Tibial nerve (tissue), 4 donors: Measurements from ENCODE around the gene TMEM212. TPM values are rescaled to one million over a fixed set of nuclear protein-coding genes. Genes with fewer than 3 reads are reported as not detected.

Experiments used
- DNase-seq, 2 donors: peaks; one replicate each; pipeline ENCODE4 v3.0.0-alpha.2; 2019; ENCODE audit warnings: low spot score in 2 of 2
- H3K27ac ChIP-seq, 4 donors: fragments of 200-600 bp; sonication (generic) in 3 of 4; one replicate each; pipeline ENCODE4 v1.5.1; 2017 to 2019; ENCODE audit warnings: mild to moderate bottlenecking in 1 of 4
- H3K27me3 ChIP-seq, 2 donors: fragments of 200-600 bp; sonication (generic) in 1 of 2; one replicate each; pipeline versions ENCODE4 v1.5.1 to v1.6.0; 2017 to 2019
- H3K36me3 ChIP-seq, 3 donors: fragments of 200-600 bp; sonication (generic); one replicate each; pipeline ENCODE4 v1.5.1; 2018 to 2019
- H3K4me1 ChIP-seq, 4 donors: fragments of 200-600 bp; sonication (generic) in 3 of 4; one replicate each; pipeline ENCODE4 v1.5.1; 2017 to 2019
- H3K4me3 ChIP-seq, 4 donors: fragments of 200-600 bp; sonication (generic) in 3 of 4; one replicate each; pipeline ENCODE4 v1.5.1; 2017 to 2019; ENCODE audit warnings: mild to moderate bottlenecking in 1 of 4, moderate library complexity in 1 of 4
- H3K9me3 ChIP-seq, 4 donors: fragments of 200-600 bp; sonication (generic) in 3 of 4; one replicate each; pipeline ENCODE4 v1.5.1; 2017 to 2019
- EP300 ChIP-seq, 2 donors: sonication (generic); formaldehyde crosslinking; IDR thresholded peaks; one replicate each; pipeline ENCODE4 v1.6.1; 2017; ENCODE audit warnings: antibody characterized with exemption in 2 of 2, mild to moderate bottlenecking in 1 of 2
- POLR2A ChIP-seq, 2 donors: fragments of 450-650 bp; IDR thresholded peaks; one replicate each; pipeline ENCODE4 v1.6.1; 2017; ENCODE audit warnings: antibody characterized with exemption in 2 of 2, mild to moderate bottlenecking in 2 of 2, moderate library complexity in 2 of 2
- WGBS, 2 donors: methylation state at CpG; one replicate each; pipeline ENCODE4 v1.1.5; 2018; 5-methylcytosine and 5-hydroxymethylcytosine counted together
- total RNA-seq, 4 donors: library from RNA; depleted of rRNA; stranded (reverse); fragments of >200 nt; gene quantifications; one replicate each; pipeline ENCODE4 v1.1.0, GENCODE V29; 2016
- TF ChIP-seq, protein P1 (sequence below), 5 experiments: fragments of 200-600 bp in 3 of 5; fragments of 450-650 bp in 2 of 5; sonication (generic) in 3 of 5; IDR thresholded peaks; one replicate each; pipeline ENCODE4 v1.5.1; 2016 to 2019; ENCODE audit warnings: antibody characterized with exemption in 5 of 5, mild to moderate bottlenecking in 3 of 5, moderate library complexity in 2 of 5

TMEM212 gene
- total RNA-seq, 4 donors from 2014 or later, result not detected

DNA sequence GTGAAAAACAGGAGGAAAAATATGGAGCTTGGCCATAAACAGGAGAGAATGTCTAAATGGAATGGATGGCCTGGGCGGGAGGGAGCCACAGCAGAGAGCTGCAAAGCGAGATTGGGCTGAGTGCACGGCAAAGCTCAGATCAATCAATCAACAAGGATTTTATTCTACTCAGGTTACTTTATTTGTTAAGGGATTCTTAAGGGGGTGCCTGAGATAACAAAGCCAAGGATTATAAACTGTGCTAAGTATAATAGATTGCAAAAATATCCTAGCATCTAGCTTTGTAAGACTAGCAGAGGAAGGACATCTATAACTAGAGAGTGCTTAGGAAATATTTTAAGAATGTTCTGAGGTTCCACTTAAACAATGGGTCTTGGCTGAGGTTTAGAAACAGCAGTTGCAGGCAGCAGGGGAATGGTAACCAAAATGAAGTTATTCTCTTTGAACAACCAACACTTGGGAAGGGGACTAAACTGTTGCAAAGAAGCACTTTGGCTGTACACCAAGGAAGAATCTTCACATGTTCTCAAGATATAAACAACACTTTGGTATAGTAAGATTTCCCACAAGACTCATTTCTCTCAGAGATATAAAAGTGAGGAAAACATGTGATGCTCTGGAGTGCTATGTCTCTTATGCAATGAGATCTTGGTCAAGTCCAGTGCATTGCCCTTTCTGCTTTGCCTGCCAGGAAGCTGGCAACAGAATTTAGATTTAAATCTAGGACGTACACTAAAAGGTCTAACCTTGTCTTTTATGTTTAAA lies 35.5 kb downstream of the TMEM212 start:
- Histone ChIP-seq H3K27ac (no peak overlapping the region), H3K4me1 (peaks cover 0 to 51% (median 15%) of the 10 kb centered on the region in 4 donors), H3K4me3 (no peak overlapping the region), H3K36me3 (no peaks in the 10 kb centered on the region), H3K9me3 (no peaks in the 10 kb centered on the region), H3K27me3 (no peaks in the 10 kb centered on the region)
- DNase-seq, result no peak
- 54 to 62% methylated on average over 4 of the region's 4 CpGs for WGBS, 2 donors
- TF ChIP-seq, protein P1, sequence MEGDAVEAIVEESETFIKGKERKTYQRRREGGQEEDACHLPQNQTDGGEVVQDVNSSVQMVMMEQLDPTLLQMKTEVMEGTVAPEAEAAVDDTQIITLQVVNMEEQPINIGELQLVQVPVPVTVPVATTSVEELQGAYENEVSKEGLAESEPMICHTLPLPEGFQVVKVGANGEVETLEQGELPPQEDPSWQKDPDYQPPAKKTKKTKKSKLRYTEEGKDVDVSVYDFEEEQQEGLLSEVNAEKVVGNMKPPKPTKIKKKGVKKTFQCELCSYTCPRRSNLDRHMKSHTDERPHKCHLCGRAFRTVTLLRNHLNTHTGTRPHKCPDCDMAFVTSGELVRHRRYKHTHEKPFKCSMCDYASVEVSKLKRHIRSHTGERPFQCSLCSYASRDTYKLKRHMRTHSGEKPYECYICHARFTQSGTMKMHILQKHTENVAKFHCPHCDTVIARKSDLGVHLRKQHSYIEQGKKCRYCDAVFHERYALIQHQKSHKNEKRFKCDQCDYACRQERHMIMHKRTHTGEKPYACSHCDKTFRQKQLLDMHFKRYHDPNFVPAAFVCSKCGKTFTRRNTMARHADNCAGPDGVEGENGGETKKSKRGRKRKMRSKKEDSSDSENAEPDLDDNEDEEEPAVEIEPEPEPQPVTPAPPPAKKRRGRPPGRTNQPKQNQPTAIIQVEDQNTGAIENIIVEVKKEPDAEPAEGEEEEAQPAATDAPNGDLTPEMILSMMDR (IDR thresholded peaks at IDR 0.05), result no peak
- no peak for TF ChIP-seq POLR2A (IDR thresholded peaks at IDR 0.05)
- TF ChIP-seq EP300 (IDR thresholded peaks at IDR 0.05), result no peak

DNA sequence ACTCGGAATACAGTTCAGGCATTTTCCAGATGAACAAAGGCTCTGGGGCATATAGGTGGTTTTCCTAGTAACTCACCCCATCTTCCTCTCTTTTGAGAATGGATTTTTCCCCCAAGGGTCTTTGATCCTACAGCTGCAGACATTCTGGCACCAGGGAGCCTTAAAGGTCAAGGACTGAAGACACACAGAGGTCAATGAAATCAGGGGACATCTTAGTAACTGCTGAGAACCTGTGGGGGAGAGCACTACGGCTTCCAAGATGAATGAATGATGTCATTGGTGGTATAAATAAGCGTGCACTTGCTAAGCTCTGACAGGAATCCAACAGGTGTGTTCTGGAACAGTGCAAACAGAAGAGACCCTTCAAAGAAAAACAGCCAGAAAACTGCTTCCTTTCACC lies 36.3 kb downstream of the TMEM212 start:
- Histone ChIP-seq H3K4me3 (no peak overlapping the region), H3K27ac (no peak overlapping the region), H3K9me3 (no peaks in the 10 kb centered on the region), H3K4me1 (peaks cover 0 to 43% (median 15%) of the 10 kb centered on the region in 4 donors), H3K27me3 (no peaks in the 10 kb centered on the region), H3K36me3 (no peaks in the 10 kb centered on the region)
- WGBS, 2 donors, result 91 to 94% methylated on average over 3 of the region's 3 CpGs
- no peak for DNase-seq
- TF ChIP-seq, protein P1 (IDR thresholded peaks at IDR 0.05), result no peak
- TF ChIP-seq EP300 (IDR thresholded peaks at IDR 0.05) (no peak), POLR2A (IDR thresholded peaks at IDR 0.05) (no peak)

DNA sequence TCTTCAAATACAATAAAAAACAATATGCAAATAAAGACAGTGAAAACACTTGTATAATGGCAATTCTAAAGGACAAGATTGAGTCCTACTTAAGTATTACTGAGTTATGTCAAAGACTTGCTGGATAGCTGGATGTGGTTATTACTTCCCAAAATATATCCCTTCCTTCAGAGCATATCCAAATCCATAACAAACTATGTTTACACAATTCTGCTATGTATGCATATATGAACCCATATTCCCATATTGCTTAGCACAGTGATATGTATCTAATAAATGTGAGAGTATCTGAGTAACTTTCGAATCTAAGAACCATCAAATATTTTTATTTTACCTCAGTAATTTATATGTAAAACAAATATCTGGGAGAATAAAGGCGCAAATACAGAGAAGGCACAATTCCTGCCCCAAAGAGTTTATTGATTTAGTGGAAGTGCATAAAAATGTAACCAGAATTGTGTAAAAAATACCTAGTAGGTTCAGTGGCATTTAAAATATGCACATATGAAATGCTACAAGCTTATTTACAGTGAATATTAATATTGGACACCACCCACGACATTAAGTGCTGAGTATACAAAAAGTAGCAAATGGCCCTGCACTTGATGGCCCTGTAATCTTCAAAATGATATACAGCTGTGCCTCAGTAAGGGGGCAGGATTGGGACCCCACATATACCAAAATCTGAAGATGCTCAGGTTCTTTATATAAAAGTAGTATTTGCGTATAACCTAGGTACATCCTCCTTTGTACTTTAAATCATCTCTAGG lies 37.1 kb downstream of the TMEM212 start:
- TF ChIP-seq, protein P1 (IDR thresholded peaks at IDR 0.05), result no peak
- TF ChIP-seq POLR2A (IDR thresholded peaks at IDR 0.05), result no peak
- no peak for TF ChIP-seq EP300 (IDR thresholded peaks at IDR 0.05)
- WGBS, 2 donors, result 90 to 95% methylated on average over 4 of the region's 4 CpGs
- H3K27ac ChIP-seq, result no peak overlapping the region
- H3K4me3 ChIP-seq, result no peak overlapping the region
- H3K36me3 ChIP-seq, result no peaks in the 10 kb centered on the region
- no peaks in the 10 kb centered on the region for H3K9me3 ChIP-seq
- DNase-seq, result no peak
- no peaks in the 10 kb centered on the region for H3K27me3 ChIP-seq
- peaks cover 0 to 35% (median 11%) of the 10 kb centered on the region in 4 donors for H3K4me1 ChIP-seq

DNA sequence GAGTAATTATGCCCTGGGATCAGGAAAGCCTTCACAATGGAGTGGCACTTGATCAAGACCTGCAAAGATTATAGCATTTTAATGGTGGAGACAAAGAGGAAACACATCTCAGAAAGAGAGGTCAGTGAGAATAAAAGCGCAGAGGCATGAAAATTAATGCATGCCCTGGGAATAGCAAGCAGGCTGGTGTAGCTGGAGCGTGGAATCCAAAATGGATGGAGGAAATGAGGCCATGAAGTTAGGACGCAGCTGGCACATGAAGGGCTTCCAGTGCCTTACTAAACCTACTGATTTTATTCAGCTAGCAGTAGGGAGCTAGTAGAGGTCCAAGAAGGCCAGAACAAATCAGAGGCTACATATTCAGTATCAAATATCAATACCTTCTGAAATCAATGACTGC lies 38.1 kb downstream of the TMEM212 start:
- peaks cover 0 to 25% (median 6%) of the 10 kb centered on the region in 4 donors for H3K4me1 ChIP-seq
- DNase-seq, result no peak
- no peak overlapping the region for H3K4me3 ChIP-seq
- H3K36me3 ChIP-seq, result no peaks in the 10 kb centered on the region
- H3K9me3 ChIP-seq, result no peaks in the 10 kb centered on the region
- WGBS, 2 donors, result 82 to 86% methylated on average over 3 of the region's 3 CpGs
- no peaks in the 10 kb centered on the region for H3K27me3 ChIP-seq
- no peak overlapping the region for H3K27ac ChIP-seq
- TF ChIP-seq POLR2A (IDR thresholded peaks at IDR 0.05), result no peak

DNA sequence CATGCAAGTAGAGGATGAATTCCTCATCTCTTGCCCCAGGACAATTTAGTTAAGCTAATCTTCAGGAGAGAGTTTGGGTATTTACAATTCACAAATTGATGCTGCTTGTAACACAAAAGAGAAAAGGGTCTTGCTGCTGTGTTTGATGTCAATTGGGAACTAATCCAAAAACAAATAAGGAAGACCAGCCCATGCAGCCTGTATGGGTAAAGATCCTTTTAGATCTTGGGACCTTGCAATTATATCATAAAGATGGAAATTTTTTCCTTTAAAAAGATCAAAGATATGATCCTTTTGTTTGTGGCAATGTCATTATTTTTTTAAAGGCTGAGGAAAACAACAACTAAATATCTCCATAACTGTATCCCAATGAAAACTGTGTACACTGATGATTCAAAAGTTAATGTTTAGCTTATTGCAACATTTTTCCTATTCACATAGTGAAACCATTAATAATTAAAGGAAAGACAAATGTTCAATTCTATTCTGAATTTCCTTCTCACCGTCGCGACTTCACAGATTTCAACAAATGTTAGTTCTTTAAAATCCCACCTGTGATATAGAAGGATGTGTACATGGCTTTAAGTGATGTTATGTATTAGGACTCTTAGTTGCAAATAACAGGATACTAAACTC lies 40.2 kb downstream of the TMEM212 start:
- H3K4me3 ChIP-seq, result no peak overlapping the region
- no peak for TF ChIP-seq POLR2A (IDR thresholded peaks at IDR 0.05)
- TF ChIP-seq, protein P1 (IDR thresholded peaks at IDR 0.05), result no peak
- TF ChIP-seq EP300 (IDR thresholded peaks at IDR 0.05), result no peak
- H3K36me3 ChIP-seq, result no peaks in the 10 kb centered on the region
- no peaks in the 10 kb centered on the region for H3K27me3 ChIP-seq
- H3K4me1 ChIP-seq, result peaks cover 0 to 7% (median 2%) of the 10 kb centered on the region in 4 donors
- H3K9me3 ChIP-seq, result no peaks in the 10 kb centered on the region
- H3K27ac ChIP-seq, result no peak overlapping the region
- 84 to 89% methylated on average over 3 of the region's 3 CpGs for WGBS, 2 donors
- DNase-seq, result no peak
